COLO829 (cell line): Measurements from ENCODE around the gene CCDC179.

ENCODE experiments used
- DNase-seq: peaks from one replicate; pipeline ENCODE4 v3.0.0; 2012; ENCODE audit warnings: low spot score

CCDC179 gene

DNA sequence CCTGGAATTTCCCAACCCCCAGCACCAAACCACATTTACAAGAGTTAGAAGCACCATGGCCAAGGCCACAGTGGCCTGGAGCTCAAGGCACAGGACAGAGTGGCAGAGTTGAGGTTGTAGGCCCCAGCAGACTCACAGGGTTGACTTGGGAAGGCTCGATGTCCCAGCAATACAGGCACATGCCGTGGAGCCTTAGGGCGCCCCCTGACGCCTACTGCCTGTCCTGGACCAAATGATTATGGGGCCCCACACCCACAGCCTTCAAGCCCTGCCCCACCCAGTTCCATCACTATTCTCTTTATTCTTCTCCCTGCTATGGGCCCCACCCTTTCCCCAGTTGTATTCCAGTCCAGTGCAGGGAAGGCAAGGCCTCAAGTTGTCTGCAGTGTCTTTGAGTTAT lies at the start of gene CCDC179:
CCDC179 (minus strand) TSS at position 234 of the 400 bp plus-strand sequence; CDS start at position 181, 53 bp downstream.
- DNase-seq, result no peak

- DNase-seq, result no peak
Measured at GRCh38 chr11:22903782-22904181, 43.5 kb upstream of the CCDC179 start.

DNA sequence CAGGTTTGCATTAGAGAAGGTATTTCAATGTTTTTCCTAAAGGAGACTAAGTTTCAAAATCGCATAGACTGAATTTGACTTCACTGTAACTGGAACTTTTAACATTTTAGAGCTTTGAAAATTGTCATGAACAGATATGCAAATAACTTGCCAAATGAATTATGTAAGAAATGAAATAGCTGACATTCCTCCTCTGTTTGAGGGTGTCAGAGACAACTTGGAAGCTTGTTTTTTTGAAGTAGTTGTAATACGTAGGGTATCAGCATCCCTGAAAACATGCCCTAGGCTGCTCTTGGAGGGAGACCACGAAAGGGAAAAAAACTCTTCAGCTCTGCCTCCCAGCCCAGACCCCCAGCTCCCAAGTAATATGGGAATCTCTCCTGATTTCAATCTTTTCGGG lies 41.3 kb upstream of the CCDC179 start:
- no peak for DNase-seq

DNA sequence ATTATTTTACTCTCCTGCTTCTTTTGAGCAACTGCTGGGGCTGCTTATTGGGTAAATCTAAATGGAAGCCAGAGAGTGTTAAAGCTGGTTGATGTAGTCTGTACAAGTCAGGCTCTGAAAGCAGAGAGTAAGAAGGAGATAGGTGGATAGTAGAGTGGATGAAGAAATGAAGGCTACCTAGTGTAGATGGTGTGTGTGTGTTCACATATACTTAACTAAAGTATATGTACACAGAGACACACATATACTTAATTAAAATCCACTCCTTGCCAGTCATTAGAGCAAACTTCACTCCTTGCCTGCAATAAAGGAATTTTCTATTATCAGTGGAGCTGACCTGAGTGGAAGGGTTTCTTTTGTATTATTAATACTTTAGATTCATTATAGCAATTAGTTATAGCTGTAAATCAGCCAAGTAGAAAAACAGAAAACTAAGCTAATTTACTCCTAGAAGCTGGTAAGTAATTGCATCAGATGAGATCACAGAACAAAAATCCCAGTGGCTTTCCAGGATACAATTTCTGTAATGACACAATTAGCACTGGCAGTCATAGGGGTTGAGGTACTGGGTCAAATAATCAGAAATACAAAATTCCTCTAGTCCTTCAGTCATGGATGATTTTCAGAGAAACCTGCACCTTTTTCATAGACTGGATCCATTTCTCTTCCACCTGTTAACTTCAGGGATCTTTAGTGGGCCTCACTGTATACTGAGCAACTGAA lies 40.7 kb upstream of the CCDC179 start:
- DNase-seq, result no peak

- DNase-seq, result no peak
Measured at GRCh38 chr11:22898036-22898435, 37.8 kb upstream of the CCDC179 start.

- DNase-seq, result no peak
Measured at GRCh38 chr11:22890227-22890626, 30.0 kb upstream of the CCDC179 start.

DNA sequence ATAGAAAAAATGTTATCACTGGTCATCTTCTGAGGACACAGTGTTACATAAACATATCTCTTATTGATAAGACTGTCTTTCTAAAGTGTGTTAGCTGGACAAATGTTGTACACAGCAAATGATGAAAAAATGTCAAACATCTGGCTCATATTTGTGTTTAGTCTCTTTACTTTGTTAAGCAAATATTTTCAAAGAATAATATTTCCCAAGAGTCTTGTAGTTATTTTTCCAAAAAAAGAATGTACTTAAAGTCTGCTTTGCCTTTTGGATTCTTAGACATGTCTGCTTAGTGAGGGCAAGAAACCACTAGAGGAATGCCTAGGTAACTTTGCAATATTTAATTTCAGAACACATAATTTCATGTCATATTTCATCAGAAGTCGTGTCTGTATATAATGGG lies 23.9 kb upstream of the CCDC179 start:
- no peak for DNase-seq

DNA sequence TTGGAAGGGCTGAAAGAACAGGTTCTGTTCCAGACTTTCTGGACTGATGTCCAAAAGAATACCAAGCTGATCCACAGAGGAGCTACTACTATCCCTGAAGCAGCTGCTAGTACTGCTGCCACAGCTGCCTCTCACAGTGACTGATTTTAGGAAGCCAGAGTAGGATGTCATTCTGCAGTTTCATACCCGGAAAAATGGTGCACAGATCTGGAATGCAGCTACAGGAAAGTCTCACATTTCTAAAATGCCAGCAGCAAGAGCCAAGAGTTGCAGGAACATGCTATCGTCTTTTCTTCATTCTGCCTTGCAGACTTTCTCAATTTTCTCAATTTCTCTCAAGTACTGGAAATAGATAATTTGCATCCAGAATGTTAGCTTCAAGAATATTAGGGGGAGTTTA lies 19.4 kb upstream of the CCDC179 start:
- no peak for DNase-seq

DNA sequence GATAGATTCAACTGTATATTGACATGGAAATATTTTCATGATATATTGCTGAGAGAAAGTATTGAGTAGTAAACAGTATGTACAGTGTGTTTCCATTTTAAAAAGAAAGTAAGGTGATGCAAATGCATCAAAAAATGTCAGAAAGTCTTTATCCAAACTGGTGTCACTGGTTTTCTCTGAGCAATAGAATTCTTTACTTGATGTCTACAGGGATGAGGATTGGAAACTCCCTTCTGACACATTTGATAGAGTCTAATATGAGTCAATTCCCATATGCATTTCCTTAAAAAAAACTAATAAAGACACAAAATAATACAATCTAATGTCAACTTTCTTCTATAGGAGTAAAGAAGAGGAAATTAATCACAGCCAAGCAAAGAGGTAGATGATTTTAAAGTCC lies 18.3 kb upstream of the CCDC179 start:
- no peak for DNase-seq

DNA sequence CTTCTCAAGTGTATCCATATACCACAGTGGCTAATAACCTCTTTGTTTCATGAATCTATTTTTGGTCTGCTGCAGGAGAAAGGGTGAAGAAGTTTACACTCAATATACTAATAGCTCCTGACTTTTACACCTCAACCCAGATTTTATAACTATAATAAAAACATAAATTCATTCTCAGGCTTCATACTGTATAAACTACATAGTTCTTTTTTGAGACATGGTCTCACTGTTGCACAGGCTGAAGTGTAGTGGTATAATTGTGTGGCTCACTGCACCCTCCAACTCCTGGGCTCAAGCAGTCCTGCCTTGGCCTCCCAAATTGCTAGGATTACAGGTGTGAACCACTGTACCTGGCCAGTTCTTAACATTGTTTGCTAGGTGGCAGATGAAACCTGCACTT lies 17.8 kb upstream of the CCDC179 start:
- DNase-seq, result no peak

- peak; percentile 61 for DNase-seq
Measured at GRCh38 chr11:22875869-22876473, 15.7 kb upstream of the CCDC179 start.

GRCh38 chr11:22869325-22869724 lies 9.1 kb upstream of the CCDC179 start:
- DNase-seq, result no peak

- DNase-seq, result no peak
Measured at GRCh38 chr11:22859756-22860155, 518 bp downstream of the CCDC179 start.

- no peak for DNase-seq
Measured at GRCh38 chr11:22851477-22851876, 8.8 kb downstream of the CCDC179 start.

DNA sequence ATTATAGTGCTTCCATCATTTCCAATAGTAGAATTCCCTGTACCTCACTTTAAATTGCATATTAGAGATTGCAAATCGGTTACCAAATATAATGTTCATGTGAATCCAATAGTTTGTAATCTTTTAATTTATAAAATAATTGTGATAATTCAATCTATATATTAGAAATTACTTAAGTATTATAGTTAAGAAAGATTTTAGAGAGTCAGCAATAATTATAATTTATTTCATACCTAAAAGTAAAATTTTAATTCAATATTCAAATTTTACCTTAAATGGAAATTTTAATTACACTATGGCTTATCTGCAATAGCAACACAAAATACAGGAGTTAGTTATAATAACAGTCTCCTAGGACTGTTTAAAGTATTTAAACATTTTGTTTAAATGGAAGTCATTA lies 13.5 kb downstream of the CCDC179 start:
- no peak for DNase-seq

DNA sequence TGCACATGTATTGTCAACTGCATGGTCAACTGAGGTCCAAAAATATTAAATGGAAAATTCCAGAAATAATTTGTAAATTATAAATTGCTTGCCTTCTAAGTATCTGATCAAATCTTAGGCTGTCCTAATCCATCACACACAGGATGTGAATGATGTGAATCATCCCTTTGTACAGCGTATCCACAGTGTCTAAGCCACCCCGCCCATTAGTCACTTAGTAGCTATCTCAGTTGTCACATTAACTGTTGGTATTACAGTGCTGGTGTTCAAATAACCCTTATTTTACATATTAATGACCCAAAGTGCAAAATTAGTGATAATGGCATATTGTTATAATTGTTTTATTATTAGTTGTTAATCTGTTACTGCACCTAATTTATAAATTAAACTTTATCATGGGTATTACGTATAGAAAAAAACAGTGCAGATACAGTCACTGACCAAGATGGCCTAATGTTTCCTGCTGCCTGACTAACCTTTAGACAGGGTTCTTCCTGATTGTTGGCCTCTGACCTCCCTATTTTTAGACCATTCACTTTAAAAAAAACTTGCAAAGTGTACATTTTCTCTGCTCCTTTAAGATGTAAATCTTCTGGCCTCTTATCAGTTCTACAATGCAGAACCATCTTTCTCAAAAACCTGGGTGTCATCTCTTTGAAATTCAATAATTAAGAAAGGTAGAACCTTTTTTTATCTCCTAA lies 27.8 kb downstream of the CCDC179 start:
- DNase-seq, result peak; percentile 21

DNA sequence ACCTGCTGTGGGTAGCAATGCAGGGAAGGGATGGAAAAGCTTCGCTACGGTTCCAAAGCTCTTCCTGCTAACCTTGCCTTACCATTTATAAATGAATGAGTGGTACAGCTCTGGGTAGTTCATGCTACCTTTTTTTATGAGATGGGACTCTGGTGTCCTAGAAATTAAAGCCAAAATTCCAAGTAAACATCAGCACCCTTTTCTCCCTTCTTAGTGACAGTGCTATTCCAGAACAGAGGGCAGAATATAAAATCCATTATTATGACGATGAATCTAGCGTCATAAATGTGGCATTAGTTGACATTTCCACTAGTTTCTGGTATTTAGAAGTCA lies 30.2 kb downstream of the CCDC179 start:
- no peak for DNase-seq

- peak; percentile 83 for DNase-seq
Measured at GRCh38 chr11:22829231-22830081, 30.8 kb downstream of the CCDC179 start, which contains the start of gene SVIP. SVIP (minus strand) TSS chr11:22829801; CDS start chr11:22829748, 53 bp downstream.

DNA sequence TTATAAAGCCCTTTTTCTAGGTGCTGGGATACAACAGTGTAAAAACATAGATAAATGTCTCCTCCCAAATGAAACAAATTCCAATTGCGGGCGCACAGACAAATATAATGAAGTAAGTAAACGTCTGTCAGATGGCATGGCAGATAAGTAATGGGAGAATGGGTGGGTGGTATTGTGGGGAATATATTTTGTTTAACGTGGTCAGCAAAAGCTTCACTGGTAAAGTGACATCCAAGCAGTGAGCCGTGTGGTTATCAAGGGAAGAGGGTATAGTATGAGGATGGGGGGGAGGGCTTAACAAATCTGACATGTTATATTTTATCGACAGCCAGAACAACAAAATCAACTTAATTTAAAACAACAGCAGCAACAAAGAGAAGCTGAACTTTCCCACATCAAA lies 31.9 kb downstream of the CCDC179 start:
- DNase-seq, result no peak

- no peak for DNase-seq
Measured at GRCh38 chr11:22822203-22822602, 38.1 kb downstream of the CCDC179 start.

DNA sequence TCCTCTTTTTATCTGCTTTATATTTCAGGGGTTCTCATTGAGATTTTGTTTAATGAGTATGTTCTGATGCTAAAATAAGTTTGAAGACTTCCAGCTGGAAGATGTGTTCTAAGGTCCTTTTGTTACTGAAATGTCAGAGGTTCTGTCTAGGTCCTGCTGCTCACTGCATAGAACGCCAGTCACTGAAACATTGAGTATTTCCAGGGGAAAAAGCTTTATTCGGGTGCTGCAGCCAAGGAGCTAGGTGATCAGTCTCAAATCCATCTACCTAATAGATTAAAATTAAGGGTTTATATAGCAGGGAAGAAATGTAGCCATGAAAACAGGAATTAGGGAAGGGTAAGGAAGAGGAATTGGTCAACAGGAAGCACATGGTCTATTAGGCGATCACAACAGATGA lies 50.4 kb downstream of the CCDC179 start:
- no peak for DNase-seq

DNA sequence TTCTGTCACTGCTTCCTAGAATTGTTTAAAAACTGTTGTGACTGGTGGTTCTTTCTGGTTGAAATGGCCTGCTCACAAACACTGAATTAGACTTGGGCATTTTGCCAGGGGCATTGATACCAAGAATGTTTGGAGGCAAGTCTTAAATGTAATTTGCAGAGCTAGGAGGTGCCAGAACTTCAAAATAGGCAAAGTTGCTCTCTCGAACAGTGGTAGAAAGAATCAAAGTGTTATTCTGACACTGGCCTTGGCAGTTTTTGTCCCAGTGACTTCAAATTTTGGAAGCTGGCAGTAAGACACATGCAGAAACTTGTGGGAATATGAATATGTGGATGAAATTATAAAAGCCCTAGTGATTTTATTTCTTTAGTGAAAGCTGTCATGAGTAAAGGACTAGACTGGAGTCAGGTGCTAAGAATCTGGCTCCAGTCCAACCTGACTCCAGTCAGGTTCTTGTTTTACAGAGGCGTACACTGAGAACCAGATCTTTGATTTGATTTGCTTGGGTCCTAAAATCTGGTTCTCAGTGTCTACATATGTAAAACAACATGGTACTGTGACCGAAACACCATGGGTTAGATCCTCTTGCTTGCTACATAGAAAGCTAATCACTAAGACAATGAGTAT lies 51.6 kb downstream of the CCDC179 start:
- DNase-seq, result no peak
